LNCAP (cell line): ENCODE results near the gene LTBP1.

Experiments used
- CTCF ChIP-seq: fragments of 450-650 bp; IDR thresholded peaks from 2 replicates; pipeline ENCODE4 v1.5.1; 2017; ENCODE audit warnings: mild to moderate bottlenecking

Gene LTBP1

GRCh38 chr2:33111002-33111446, 164.3 kb downstream of the LTBP1 start:
- no peak for TF ChIP-seq CTCF

- TF ChIP-seq CTCF: no peak
Observed at GRCh38 chr2:33115196-33115595, 168.4 kb downstream of the LTBP1 start.

GRCh38 chr2:33115728-33116127, 169.0 kb downstream of the LTBP1 start:
- TF ChIP-seq CTCF: no peak

GRCh38 chr2:33116799-33117198, 170.0 kb downstream of the LTBP1 start:
- no peak for TF ChIP-seq CTCF

GRCh38 chr2:33118651-33119050, 171.9 kb downstream of the LTBP1 start:
- no peak for TF ChIP-seq CTCF

GRCh38 chr2:33121416-33121815, 174.7 kb downstream of the LTBP1 start:
- no peak for TF ChIP-seq CTCF

GRCh38 chr2:33121925-33122324, 175.2 kb downstream of the LTBP1 start:
- no peak for TF ChIP-seq CTCF

- no peak for TF ChIP-seq CTCF
Observed at GRCh38 chr2:33122726-33123125, 176.0 kb downstream of the LTBP1 start.
